ENCODE data around the gene AGBL4. TPM values are rescaled to one million over a fixed set of nuclear protein-coding genes. Genes with fewer than 3 reads are reported as not detected.

AGBL4 gene
- total and polyA plus RNA-seq, 9 of the 15 experiments (the other 6 are each of a cell fraction or from before 2014, with no cell fraction given) = 0.11 TPM; not detected in 7

DNA sequence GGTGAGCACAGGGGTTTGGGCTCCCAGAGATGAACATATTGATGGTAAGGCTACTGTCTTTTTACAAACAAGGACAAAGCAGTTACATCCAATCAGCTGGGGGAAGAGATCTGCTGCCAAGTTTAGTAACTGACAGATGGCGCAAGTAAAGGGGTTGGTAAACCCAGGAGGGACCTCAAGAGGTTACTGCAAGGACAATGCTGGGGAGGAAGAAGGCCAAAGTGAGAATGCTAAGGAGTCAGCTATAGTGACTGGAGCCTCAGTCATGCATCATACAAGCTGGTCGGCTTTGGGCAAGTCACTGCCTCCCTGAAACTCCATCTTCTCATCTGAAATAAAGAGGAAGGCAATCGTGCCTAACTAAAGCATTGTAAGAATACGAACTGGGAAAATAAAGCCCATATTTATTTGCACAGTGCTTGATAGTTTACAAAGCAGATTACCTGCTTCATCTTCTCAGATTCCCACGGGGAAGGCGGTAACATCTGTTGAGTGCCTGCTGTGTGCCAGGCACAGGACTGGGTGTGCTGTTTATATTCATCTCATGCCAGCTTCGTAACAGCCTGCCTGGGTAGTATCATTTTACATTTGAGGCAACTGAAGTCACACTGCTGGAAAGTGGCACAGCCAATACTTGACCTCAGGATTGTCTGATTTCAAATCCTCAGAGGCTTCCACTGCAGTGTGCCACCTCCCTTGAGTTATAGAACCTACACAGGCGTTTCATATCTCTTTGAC is 1361.9 kb downstream of the AGBL4 start:
- Histone ChIP-seq H3K9ac (ENCODE audit: insufficient read depth in 1 of 2, low read depth in 2 of 2, low read length in 2 of 2) (no peak overlapping the region), H3K4me1 (replicated peaks in 1 of 2; ENCODE audit: control insufficient read depth in 2 of 2, insufficient read depth in 2 of 2, low read length in 2 of 2) (no peaks in the 10 kb centered on the region), H3K9me1 (ENCODE audit: control insufficient read depth, insufficient read depth, low read length) (no peaks in the 10 kb centered on the region), H4K20me1 (replicated peaks; ENCODE audit: control insufficient read depth, insufficient read depth, low read length) (0 out of 2 replicates have a peak, but pooled peaks cover 2% of the 10 kb centered on the region), H3K36me3 (ENCODE audit: control insufficient read depth, insufficient read depth, low read length) (no peaks in the 10 kb centered on the region), H2AFZ (ENCODE audit: low read depth, low read length) (no peak overlapping the region), H3K27me3 (ENCODE audit: control insufficient read depth in 2 of 2, insufficient read depth in 2 of 2, low read length in 2 of 2) (no peaks in the 10 kb centered on the region), H3K4me3 (no peak overlapping the region), H3K27ac (ENCODE audit: extremely low read depth, low read depth, low read length) (no peak overlapping the region), H3K4me2 (ENCODE audit: insufficient read depth, low read length) (no peak overlapping the region), H3K79me2 (ENCODE audit: control insufficient read depth, insufficient read depth, low read length) (no peaks in the 10 kb centered on the region), H3K9me3 (replicated peaks; ENCODE audit: control insufficient read depth, insufficient read depth, low read depth, low read length) (no peaks in the 10 kb centered on the region)
- ATAC-seq (no peak), FAIRE-seq (no peak), DNase-seq (ENCODE audit: extremely low read depth in 1 of 4, low spot score in 3 of 4) (no peak)
- in situ Hi-C loops (cut with MboI) (no loop called here), intact Hi-C loops (cut with micrococcal nuclease) (no loop called here)
- BruUV-seq (replicated peaks) = no TSS peak
- TF ChIP-seq BRF1 (IDR thresholded peaks at IDR 0.05; ENCODE audit: borderline replicate concordance, extremely low read depth, insufficient read length) (no peak), FOXK2 (conservative IDR thresholded peaks at IDR 0.05 in 1 of 2, IDR thresholded peaks at IDR 0.05 in 1 of 2; ENCODE audit: low read depth in 2 of 2) (no peak), ZBTB2 (IDR thresholded peaks at IDR 0.05) (no peak), THRAP3 (IDR thresholded peaks at IDR 0.05; ENCODE audit: borderline replicate concordance) (no peak), USF1 (CRISPR knock-in tag; IDR thresholded peaks at IDR 0.05) (no peak), ZNF324 (CRISPR knock-in tag; IDR thresholded peaks at IDR 0.05) (no peak), ZNF778 (CRISPR knock-in tag; IDR thresholded peaks at IDR 0.05) (no peak)
- TF ChIP-seq, protein P1, sequence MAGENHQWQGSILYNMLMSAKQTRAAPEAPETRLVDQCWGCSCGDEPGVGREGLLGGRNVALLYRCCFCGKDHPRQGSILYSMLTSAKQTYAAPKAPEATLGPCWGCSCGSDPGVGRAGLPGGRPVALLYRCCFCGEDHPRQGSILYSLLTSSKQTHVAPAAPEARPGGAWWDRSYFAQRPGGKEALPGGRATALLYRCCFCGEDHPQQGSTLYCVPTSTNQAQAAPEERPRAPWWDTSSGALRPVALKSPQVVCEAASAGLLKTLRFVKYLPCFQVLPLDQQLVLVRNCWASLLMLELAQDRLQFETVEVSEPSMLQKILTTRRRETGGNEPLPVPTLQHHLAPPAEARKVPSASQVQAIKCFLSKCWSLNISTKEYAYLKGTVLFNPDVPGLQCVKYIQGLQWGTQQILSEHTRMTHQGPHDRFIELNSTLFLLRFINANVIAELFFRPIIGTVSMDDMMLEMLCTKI (IDR thresholded peaks at IDR 0.05; ENCODE audit: partially characterized antibody) = no peak
- POLR2A ChIA-PET = no interaction called here
- under 1% methylated on average over 8 of the region's 8 CpGs for WGBS (ENCODE audit: insufficient coverage, low coverage, missing lambda C conversion rate)
- CTCF ChIA-PET (ENCODE audit: low intra/inter-chr PET ratio) = no interaction called here
